Tibial nerve (tissue), 4 donors: ENCODE results near the gene ATP5F1A. TPM values are rescaled to one million over a fixed set of nuclear protein-coding genes. Genes with fewer than 3 reads are reported as not detected.
A peak's percentile ranks its signal among the peaks of the same experiment; 100 is the strongest.
"Not testable (repeated sequence)": the region's sequence is repeated elsewhere in the genome, so short reads cannot be mapped to it uniquely, and the experiment has no call there.

Source experiments
- DNase-seq, 2 donors: peaks; one replicate each; pipeline ENCODE4 v3.0.0-alpha.2; 2019; ENCODE audit warnings: low spot score in 2 of 2
- H3K27ac ChIP-seq, 4 donors: fragments of 200-600 bp; sonication (generic) in 3 of 4; one replicate each; pipeline ENCODE4 v1.5.1; 2017 to 2019; ENCODE audit warnings: mild to moderate bottlenecking in 1 of 4
- H3K27me3 ChIP-seq, 2 donors: fragments of 200-600 bp; sonication (generic) in 1 of 2; one replicate each; pipeline versions ENCODE4 v1.5.1 to v1.6.0; 2017 to 2019
- H3K36me3 ChIP-seq, 3 donors: fragments of 200-600 bp; sonication (generic); one replicate each; pipeline ENCODE4 v1.5.1; 2018 to 2019
- H3K4me1 ChIP-seq, 4 donors: fragments of 200-600 bp; sonication (generic) in 3 of 4; one replicate each; pipeline ENCODE4 v1.5.1; 2017 to 2019
- H3K4me3 ChIP-seq, 4 donors: fragments of 200-600 bp; sonication (generic) in 3 of 4; one replicate each; pipeline ENCODE4 v1.5.1; 2017 to 2019; ENCODE audit warnings: mild to moderate bottlenecking in 1 of 4, moderate library complexity in 1 of 4
- H3K9me3 ChIP-seq, 4 donors: fragments of 200-600 bp; sonication (generic) in 3 of 4; one replicate each; pipeline ENCODE4 v1.5.1; 2017 to 2019
- CTCF ChIP-seq, 5 experiments: fragments of 200-600 bp in 3 of 5; fragments of 450-650 bp in 2 of 5; sonication (generic) in 3 of 5; IDR thresholded peaks; one replicate each; pipeline ENCODE4 v1.5.1; 2016 to 2019; ENCODE audit warnings: antibody characterized with exemption in 5 of 5, mild to moderate bottlenecking in 3 of 5, moderate library complexity in 2 of 5
- EP300 ChIP-seq, 2 donors: sonication (generic); formaldehyde crosslinking; IDR thresholded peaks; one replicate each; pipeline ENCODE4 v1.6.1; 2017; ENCODE audit warnings: antibody characterized with exemption in 2 of 2, mild to moderate bottlenecking in 1 of 2
- POLR2A ChIP-seq, 2 donors: fragments of 450-650 bp; IDR thresholded peaks; one replicate each; pipeline ENCODE4 v1.6.1; 2017; ENCODE audit warnings: antibody characterized with exemption in 2 of 2, mild to moderate bottlenecking in 2 of 2, moderate library complexity in 2 of 2
- WGBS, 2 donors: methylation state at CpG; one replicate each; pipeline ENCODE4 v1.1.5; 2018; 5-methylcytosine and 5-hydroxymethylcytosine counted together
- total RNA-seq, 4 donors: library from RNA; depleted of rRNA; stranded (reverse); fragments of >200 nt; gene quantifications; one replicate each; pipeline ENCODE4 v1.1.0, GENCODE V29; 2016

Gene ATP5F1A
- total RNA-seq, 4 donors from 2014 or later, result 248 to 381 (median 315) TPM

GRCh38 chr18:46133534-46133933 lies 35.4 kb upstream of the ATP5F1A start:
- peaks cover 0 to 32% (median 3%) of the 10 kb centered on the region in 3 donors for H3K36me3 ChIP-seq
- H3K27me3 ChIP-seq, result no peaks in the 10 kb centered on the region
- H3K4me3 ChIP-seq, result no peak overlapping the region
- no peaks in the 10 kb centered on the region for H3K9me3 ChIP-seq
- DNase-seq, result no peak
- peak overlapping the region in 1 of 4 donors; percentile 17 for H3K27ac ChIP-seq
- no peak for TF ChIP-seq POLR2A (IDR thresholded peaks at IDR 0.05)
- no peak for TF ChIP-seq EP300 (IDR thresholded peaks at IDR 0.05)
- no peak for TF ChIP-seq CTCF (IDR thresholded peaks at IDR 0.05)
- 68 to 71% methylated on average over 3 of the region's 3 CpGs for whole genome bisulfite sequencing, 2 donors
- H3K4me1 ChIP-seq, result no peaks in the 10 kb centered on the region

- not testable (repeated sequence) for H3K27ac ChIP-seq
- peaks cover 0 to 61% (median 3%) of the 10 kb centered on the region in 3 donors for H3K36me3 ChIP-seq
- 97 to 98% methylated on average over 8 of the region's 8 CpGs for WGBS, 2 donors
Observed at GRCh38 chr18:46130549-46130948, 32.5 kb upstream of the ATP5F1A start.

GRCh38 chr18:46130061-46130460 lies 32.0 kb upstream of the ATP5F1A start:
- TF ChIP-seq POLR2A (IDR thresholded peaks at IDR 0.05), result no peak
- TF ChIP-seq CTCF (IDR thresholded peaks at IDR 0.05), result no peak
- TF ChIP-seq EP300 (IDR thresholded peaks at IDR 0.05), result no peak
- no peak for DNase-seq
- Histone ChIP-seq H3K27me3 (no peaks in the 10 kb centered on the region), H3K27ac (no peak overlapping the region), H3K9me3 (no peaks in the 10 kb centered on the region), H3K36me3 (peaks cover 0 to 65% (median 3%) of the 10 kb centered on the region in 3 donors), H3K4me3 (no peak overlapping the region), H3K4me1 (no peaks in the 10 kb centered on the region)
- 96 to 100% methylated on average over 2 of the region's 2 CpGs for WGBS, 2 donors

More at GRCh38 chr18:46130549-46130948, 32.5 kb upstream of the ATP5F1A start:
- not testable (repeated sequence) for H3K4me3 ChIP-seq, DNase-seq, H3K4me1 ChIP-seq, H3K27me3 ChIP-seq, H3K9me3 ChIP-seq

- peaks cover 0 to 99% (median 3%) of the 10 kb centered on the region in 3 donors for H3K36me3 ChIP-seq
- not testable (repeated sequence) for H3K4me3 ChIP-seq, H3K4me1 ChIP-seq, H3K27ac ChIP-seq, H3K27me3 ChIP-seq, DNase-seq, H3K9me3 ChIP-seq
- WGBS, 2 donors, result 97 to 99% methylated on average over 4 of the region's 4 CpGs
Observed at GRCh38 chr18:46126625-46127024, 28.5 kb upstream of the ATP5F1A start.

GRCh38 chr18:46113751-46114150 lies 15.7 kb upstream of the ATP5F1A start:
- no peak for TF ChIP-seq CTCF (IDR thresholded peaks at IDR 0.05)
- TF ChIP-seq POLR2A (IDR thresholded peaks at IDR 0.05), result no peak
- TF ChIP-seq EP300 (IDR thresholded peaks at IDR 0.05), result no peak
- 87 to 96% methylated on average over 1 of the region's 1 CpG for WGBS, 2 donors
- H3K9me3 ChIP-seq, result no peaks in the 10 kb centered on the region
- no peak for DNase-seq
- no peaks in the 10 kb centered on the region for H3K27me3 ChIP-seq
- peaks cover 0 to 73% (median 0%) of the 10 kb centered on the region in 3 donors for H3K36me3 ChIP-seq
- H3K4me1 ChIP-seq, result no peaks in the 10 kb centered on the region
- H3K27ac ChIP-seq, result no peak overlapping the region
- no peak overlapping the region for H3K4me3 ChIP-seq

GRCh38 chr18:46110406-46110805 lies 12.3 kb upstream of the ATP5F1A start:
- DNase-seq, result no peak
- H3K4me3 ChIP-seq, result no peak overlapping the region
- H3K4me1 ChIP-seq, result peaks cover 0 to 5% (median 2%) of the 10 kb centered on the region in 4 donors
- H3K27ac ChIP-seq, result no peak overlapping the region
- H3K9me3 ChIP-seq, result no peaks in the 10 kb centered on the region
- no peaks in the 10 kb centered on the region for H3K27me3 ChIP-seq
- peaks cover 0 to 62% (median 0%) of the 10 kb centered on the region in 3 donors for H3K36me3 ChIP-seq
- WGBS, 2 donors, result 96 to 98% methylated on average over 3 of the region's 3 CpGs
- no peak for TF ChIP-seq EP300 (IDR thresholded peaks at IDR 0.05)
- no peak for TF ChIP-seq POLR2A (IDR thresholded peaks at IDR 0.05)
- no peak for TF ChIP-seq CTCF (IDR thresholded peaks at IDR 0.05)
